ENCODE results near the gene RASGRF1. TPM values are rescaled to one million over a fixed set of nuclear protein-coding genes. Genes with fewer than 3 reads are reported as not detected.
A peak's percentile ranks its signal among the peaks of the same experiment; 100 is the strongest.

Gene RASGRF1
- total RNA-seq, 1 donor: under 0.01 TPM

DNA sequence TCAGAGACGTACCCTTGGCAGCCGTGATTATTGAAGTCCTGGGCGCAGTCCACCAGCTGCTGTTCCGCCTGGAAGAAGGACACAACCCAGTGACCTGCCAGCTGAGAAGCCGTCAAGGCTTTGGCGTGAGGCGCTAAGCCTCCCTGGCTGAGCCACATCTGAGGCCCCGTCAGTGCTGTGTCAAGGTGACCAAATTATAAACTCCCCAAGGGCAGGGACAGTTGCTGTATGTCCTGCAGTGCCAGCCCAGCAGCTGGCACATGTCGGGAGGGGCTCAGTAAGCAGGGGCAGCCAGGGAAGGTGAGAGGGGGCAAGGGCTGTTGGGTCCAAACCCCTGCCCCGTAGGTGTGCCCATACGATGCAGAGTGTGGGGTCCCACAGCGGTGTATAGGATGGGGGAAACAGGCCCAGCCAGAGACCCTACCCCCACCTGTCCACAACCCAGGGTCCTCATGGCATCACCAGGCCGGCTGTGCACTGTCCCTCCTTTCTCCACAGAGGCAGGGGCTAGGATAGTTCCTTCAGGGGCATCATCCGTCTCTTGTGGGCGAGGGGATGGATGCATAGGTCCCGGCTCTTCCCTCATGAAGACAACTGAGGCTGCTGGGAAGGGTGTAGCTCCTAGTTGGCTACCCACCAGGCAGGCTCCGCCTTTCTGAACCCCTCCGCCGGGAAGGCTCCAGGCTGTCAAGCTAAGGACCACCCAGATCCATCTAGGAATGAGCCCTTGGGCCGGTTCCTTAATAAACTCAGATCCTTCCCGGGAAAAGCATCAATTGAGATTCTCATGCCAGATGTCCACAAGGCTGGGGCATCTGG is 158.9 kb downstream of the RASGRF1 start:
- Histone ChIP-seq H4K20me1 (ENCODE audit: insufficient read depth, low read length) (peaks cover 2% of the 10 kb centered on the region), H2AFZ (ENCODE audit: low read length) (no peak overlapping the region), H3K4me1 (ENCODE audit: insufficient read depth, low read length) (peaks cover 22% of the 10 kb centered on the region), H3K9me3 (ENCODE audit: low read depth, low read length) (no peaks in the 10 kb centered on the region), H3K4me3 (ENCODE audit: insufficient read depth, low read length) (no peak overlapping the region), H3K27ac (ENCODE audit: low read depth, low read length) (no peak overlapping the region), H3K4me2 (ENCODE audit: insufficient read depth, low read length) (peak overlapping the region; percentile 59), H3K36me3 (ENCODE audit: insufficient read depth, low read length) (no peaks in the 10 kb centered on the region), H3K27me3 (ENCODE audit: insufficient read depth, low read length) (peaks cover 15% of the 10 kb centered on the region), H3K79me2 (ENCODE audit: insufficient read depth, low read length) (no peaks in the 10 kb centered on the region)
- DNase-seq (ENCODE audit: insufficient read length, low spot score, missing footprints): peak; percentile 86
- TF ChIP-seq, protein P1, sequence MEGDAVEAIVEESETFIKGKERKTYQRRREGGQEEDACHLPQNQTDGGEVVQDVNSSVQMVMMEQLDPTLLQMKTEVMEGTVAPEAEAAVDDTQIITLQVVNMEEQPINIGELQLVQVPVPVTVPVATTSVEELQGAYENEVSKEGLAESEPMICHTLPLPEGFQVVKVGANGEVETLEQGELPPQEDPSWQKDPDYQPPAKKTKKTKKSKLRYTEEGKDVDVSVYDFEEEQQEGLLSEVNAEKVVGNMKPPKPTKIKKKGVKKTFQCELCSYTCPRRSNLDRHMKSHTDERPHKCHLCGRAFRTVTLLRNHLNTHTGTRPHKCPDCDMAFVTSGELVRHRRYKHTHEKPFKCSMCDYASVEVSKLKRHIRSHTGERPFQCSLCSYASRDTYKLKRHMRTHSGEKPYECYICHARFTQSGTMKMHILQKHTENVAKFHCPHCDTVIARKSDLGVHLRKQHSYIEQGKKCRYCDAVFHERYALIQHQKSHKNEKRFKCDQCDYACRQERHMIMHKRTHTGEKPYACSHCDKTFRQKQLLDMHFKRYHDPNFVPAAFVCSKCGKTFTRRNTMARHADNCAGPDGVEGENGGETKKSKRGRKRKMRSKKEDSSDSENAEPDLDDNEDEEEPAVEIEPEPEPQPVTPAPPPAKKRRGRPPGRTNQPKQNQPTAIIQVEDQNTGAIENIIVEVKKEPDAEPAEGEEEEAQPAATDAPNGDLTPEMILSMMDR (IDR thresholded peaks at IDR 0.05; ENCODE audit: extremely low read depth, low read depth, low read length): no peak

DNA sequence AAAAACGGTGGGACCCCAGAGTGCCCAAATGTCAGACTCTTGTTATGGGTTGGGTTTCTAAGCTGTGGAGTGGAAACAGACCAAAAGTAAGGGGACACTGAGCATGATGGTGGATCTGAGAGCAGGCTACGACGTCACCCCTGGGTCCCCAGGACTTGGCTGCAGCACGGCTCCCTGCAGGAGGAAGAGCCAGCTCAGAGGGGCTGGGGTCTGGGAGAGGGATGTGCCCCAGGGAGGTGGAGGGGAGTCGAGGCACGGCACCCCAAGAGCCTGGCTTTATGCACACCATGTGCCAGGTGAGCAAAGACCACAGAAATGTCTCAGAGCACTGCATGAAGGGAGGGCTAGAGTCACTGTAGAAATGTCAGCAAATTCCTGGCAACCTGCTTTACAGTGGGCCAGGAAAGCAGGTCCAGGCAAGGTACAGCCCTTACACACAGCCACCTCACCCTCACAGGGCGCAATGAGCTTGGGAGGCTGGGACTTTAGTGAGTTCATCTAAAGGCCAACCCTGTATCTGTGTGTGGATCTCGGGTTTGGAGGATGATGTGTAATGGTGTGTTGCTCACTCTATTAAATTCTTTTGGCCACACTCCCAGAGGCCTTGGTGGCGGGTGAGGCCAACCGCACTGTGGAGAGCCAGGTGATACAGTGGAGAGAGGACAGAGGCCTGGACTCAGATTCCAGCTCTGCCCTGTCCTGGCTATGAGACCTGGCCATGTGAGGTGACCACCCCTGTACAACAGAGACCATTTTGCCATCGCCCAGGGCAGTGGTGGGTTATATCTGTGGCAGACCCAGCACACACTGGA is 159.8 kb downstream of the RASGRF1 start:
- H3K36me3 ChIP-seq (ENCODE audit: insufficient read depth, low read length): no peaks in the 10 kb centered on the region
- H3K79me2 ChIP-seq (ENCODE audit: insufficient read depth, low read length): no peaks in the 10 kb centered on the region
- H3K9me3 ChIP-seq (ENCODE audit: low read depth, low read length): no peaks in the 10 kb centered on the region
- H3K4me2 ChIP-seq (ENCODE audit: insufficient read depth, low read length): peak overlapping the region; percentile 59
- DNase-seq (ENCODE audit: insufficient read length, low spot score, missing footprints): peak; percentile 98
- H3K4me1 ChIP-seq (ENCODE audit: insufficient read depth, low read length): peaks cover 22% of the 10 kb centered on the region
- no peak overlapping the region for H3K4me3 ChIP-seq (ENCODE audit: insufficient read depth, low read length)
- peaks cover 4% of the 10 kb centered on the region for H4K20me1 ChIP-seq (ENCODE audit: insufficient read depth, low read length)
- peaks cover 15% of the 10 kb centered on the region for H3K27me3 ChIP-seq (ENCODE audit: insufficient read depth, low read length)
- TF ChIP-seq, protein P1 (IDR thresholded peaks at IDR 0.05; ENCODE audit: extremely low read depth, low read depth, low read length): no peak
- H2AFZ ChIP-seq (ENCODE audit: low read length): no peak overlapping the region
- H3K27ac ChIP-seq (ENCODE audit: low read depth, low read length): no peak overlapping the region

DNA sequence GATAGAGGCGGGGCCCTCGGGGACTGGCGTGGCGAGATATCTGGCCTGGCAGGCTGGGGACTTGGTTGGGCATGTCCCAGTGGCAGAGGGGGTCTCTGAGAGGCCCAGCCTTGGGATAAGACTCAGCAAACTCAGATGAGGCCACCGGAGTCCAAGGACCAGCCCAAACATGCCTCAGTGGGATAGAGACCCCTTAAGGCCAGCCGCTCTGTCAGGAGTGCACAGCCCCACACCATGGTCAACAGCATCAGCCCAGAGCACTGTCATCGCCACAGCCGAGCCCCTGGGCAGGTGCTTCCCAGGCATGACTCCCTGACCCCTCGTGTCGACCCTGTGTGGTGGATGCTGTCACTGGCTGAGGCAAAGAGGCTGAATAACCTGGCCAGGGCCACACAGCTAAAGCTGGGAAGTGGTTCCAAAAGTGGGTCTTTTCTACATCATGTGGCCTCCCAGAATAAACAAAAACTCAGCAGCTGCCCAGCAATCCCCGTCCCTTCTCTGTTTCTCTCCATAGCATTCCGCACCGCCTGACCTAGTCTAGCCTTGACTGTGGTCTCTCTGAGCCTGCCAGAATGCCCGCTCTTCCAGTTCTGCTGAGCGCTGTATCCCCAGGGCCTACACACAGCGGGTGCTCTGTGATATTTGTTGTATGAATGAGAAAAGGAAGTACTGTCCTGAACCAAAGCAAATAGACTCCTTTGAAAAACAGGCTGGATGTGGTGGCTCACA is 160.9 kb downstream of the RASGRF1 start:
- H3K79me2 ChIP-seq (ENCODE audit: insufficient read depth, low read length): no peaks in the 10 kb centered on the region
- H3K4me3 ChIP-seq (ENCODE audit: insufficient read depth, low read length): no peak overlapping the region
- H3K4me1 ChIP-seq (ENCODE audit: insufficient read depth, low read length): peaks cover 22% of the 10 kb centered on the region
- no peak overlapping the region for H3K27ac ChIP-seq (ENCODE audit: low read depth, low read length)
- TF ChIP-seq, protein P1 (IDR thresholded peaks at IDR 0.05; ENCODE audit: extremely low read depth, low read depth, low read length): no peak
- H4K20me1 ChIP-seq (ENCODE audit: insufficient read depth, low read length): peaks cover 4% of the 10 kb centered on the region
- no peak overlapping the region for H3K4me2 ChIP-seq (ENCODE audit: insufficient read depth, low read length)
- no peaks in the 10 kb centered on the region for H3K9me3 ChIP-seq (ENCODE audit: low read depth, low read length)
- peaks cover 15% of the 10 kb centered on the region for H3K27me3 ChIP-seq (ENCODE audit: insufficient read depth, low read length)
- peaks cover 6% of the 10 kb centered on the region for H3K36me3 ChIP-seq (ENCODE audit: insufficient read depth, low read length)
- DNase-seq (ENCODE audit: insufficient read length, low spot score, missing footprints): peak; percentile 77
- no peak overlapping the region for H2AFZ ChIP-seq (ENCODE audit: low read length)

Measured in osteoblast (primary cell).